GM12891 (cell line): ENCODE data around the gene ZNF292.
"Not testable (repeated sequence)": the region's sequence is repeated elsewhere in the genome, so short reads cannot be mapped to it uniquely, and the experiment has no call there.

Experiments used
- POLR2A ChIP-seq: IDR thresholded peaks from 2 replicates; pipeline ENCODE4 v1.6.1; 2011; ENCODE audit warnings: low read depth, low read length, control low read depth
- POLR2AphosphoS5 ChIP-seq: IDR thresholded peaks from 2 replicates; pipeline ENCODE4 v1.6.1; 2011; ENCODE audit warnings: low read depth, low read length, control low read depth
- POU2F2 ChIP-seq: IDR thresholded peaks from 2 replicates; pipeline ENCODE4 v1.6.1; 2011; ENCODE audit warnings: low read depth, mild to moderate bottlenecking, control low read depth, low read length, moderate library complexity
- SPI1 ChIP-seq: IDR thresholded peaks from 2 replicates; pipeline ENCODE4 v1.6.1; 2011; ENCODE audit warnings: low read depth, low read length, control low read depth

DNA sequence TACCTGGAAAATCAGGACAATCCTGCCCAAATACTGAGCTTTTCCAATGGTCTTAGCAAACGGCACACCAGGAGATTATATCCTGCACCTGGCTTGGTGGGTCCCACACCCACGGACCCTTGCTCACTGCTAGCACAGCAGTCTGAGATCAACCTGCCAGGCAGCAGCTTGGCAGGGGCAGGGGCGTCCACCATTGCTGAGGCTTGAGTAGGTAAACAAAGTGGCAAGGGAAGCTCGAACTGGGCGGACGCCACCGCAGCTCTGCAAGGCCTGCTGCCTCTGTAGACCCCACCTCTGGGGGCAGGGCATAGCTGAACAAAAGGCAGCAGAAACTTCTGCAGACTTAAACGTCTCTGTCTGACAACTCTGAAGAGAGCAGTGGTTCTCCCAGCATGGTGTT lies 15.4 kb upstream of the ZNF292 start:
- TF ChIP-seq POLR2AphosphoS5, POLR2A, SPI1, POU2F2: not testable (repeated sequence)
